ENCODE results near the gene STK40.

The STK40 gene

DNA sequence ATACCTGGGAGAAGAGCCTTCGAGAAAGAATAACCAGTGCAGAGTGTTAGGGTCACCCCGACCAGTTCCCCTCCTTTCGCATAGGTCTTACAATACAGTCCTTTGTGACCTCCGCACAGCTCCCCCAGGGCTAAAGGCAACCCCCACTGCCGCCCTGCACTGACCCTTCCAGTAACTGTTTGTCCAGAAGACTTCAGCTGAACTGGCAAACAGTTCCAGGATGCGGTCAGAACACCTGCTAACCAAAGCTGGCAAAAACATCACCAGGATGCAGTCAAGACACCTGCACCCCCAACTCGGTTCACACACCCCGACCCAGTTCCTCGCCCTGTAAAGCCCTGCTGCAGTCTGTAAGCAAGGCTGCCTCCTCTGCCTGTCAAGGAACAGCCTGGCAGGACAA, 55.9 kb downstream of the STK40 start:
- TF ChIP-seq, protein P1, sequence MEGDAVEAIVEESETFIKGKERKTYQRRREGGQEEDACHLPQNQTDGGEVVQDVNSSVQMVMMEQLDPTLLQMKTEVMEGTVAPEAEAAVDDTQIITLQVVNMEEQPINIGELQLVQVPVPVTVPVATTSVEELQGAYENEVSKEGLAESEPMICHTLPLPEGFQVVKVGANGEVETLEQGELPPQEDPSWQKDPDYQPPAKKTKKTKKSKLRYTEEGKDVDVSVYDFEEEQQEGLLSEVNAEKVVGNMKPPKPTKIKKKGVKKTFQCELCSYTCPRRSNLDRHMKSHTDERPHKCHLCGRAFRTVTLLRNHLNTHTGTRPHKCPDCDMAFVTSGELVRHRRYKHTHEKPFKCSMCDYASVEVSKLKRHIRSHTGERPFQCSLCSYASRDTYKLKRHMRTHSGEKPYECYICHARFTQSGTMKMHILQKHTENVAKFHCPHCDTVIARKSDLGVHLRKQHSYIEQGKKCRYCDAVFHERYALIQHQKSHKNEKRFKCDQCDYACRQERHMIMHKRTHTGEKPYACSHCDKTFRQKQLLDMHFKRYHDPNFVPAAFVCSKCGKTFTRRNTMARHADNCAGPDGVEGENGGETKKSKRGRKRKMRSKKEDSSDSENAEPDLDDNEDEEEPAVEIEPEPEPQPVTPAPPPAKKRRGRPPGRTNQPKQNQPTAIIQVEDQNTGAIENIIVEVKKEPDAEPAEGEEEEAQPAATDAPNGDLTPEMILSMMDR (IDR thresholded peaks at IDR 0.05; ENCODE audit: insufficient read depth, low read depth, low read length, missing control alignments), result no peak
- no peak overlapping the region for H3K4me3 ChIP-seq (ENCODE audit: low read depth, low read length)
- DNase-seq (ENCODE audit: low read depth), result no peak

DNA sequence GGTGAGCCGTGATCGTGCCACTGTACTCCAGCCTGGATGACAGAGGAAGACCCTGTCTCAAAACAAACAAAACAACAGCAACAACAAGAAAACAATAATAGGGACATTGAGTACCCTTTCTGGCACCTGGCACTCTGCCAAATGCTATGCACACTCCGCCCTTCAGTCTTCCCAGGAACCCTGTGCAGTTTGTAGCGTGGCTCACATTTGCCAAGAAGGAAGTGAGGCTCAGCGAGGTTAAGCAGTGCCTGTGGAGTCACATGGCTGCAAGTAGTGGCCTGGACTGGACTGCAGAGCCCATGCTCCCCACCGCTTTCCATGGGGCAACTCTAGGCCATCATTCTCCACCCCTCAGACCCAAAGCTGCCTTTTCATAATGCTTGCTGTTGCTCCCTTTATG, 57.0 kb downstream of the STK40 start:
- H3K4me3 ChIP-seq (ENCODE audit: low read depth, low read length), result no peak overlapping the region
- TF ChIP-seq, protein P1 (IDR thresholded peaks at IDR 0.05; ENCODE audit: insufficient read depth, low read depth, low read length, missing control alignments), result no peak
- no peak for DNase-seq (ENCODE audit: low read depth)

DNA sequence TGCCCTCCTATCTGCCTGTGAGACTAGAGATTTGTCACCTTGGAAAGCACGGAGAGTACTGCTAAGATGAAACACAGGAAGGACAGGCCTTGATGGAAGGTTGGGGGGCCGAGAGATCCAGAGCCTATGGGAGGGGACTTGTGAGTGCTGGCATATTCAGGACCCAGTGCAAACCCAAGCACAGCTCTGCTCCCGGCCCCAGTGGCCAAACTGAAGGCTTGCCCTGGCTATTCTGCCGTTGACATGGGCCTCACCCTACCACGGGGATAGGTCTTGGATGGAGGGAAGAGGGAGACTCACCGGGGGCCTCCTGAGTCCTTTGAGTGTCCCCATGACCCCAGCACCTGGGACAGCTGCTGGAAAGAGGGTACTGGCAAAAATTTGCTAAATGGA, 57.6 kb downstream of the STK40 start:
- DNase-seq (ENCODE audit: low read depth), result no peak
- TF ChIP-seq, protein P1 (IDR thresholded peaks at IDR 0.05; ENCODE audit: insufficient read depth, low read depth, low read length, missing control alignments), result no peak
- H3K4me3 ChIP-seq (ENCODE audit: low read depth, low read length), result no peak overlapping the region

DNA sequence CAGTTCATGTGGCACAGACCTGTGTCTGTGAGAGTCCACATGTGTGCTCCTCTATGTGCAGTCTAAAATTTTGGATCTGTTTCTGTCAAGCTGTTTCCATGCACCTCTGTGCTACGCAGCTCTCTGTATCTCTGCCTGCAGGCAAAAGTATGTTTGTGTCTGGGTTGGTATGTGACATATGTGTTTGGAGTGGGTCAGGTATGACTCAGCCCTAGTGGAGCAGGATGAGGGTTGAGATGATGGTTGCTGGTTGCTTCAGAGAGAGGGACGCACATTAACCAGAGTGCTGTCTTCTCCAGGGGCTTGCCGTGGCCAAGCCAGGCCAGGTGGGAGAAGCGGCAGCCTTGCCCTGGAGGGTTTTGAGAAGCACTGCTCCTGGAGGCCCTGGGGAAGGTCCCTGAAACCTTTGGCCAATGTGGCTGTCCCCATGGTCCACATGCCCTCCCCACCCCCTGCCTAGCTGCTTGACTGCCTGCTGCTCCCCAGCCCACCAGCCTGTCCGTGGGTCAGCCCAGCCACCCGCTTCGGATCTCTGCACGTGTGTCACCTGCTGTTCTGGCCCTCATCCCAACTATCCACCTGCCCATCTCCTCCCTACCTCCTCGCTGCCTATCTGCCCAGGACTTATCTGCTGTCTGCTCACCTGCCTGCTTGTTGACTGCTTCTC, 58.2 kb downstream of the STK40 start:
- no peak for DNase-seq (ENCODE audit: low read depth)
- TF ChIP-seq, protein P1 (IDR thresholded peaks at IDR 0.05; ENCODE audit: insufficient read depth, low read depth, low read length, missing control alignments), result no peak
- no peak overlapping the region for H3K4me3 ChIP-seq (ENCODE audit: low read depth, low read length)

DNA sequence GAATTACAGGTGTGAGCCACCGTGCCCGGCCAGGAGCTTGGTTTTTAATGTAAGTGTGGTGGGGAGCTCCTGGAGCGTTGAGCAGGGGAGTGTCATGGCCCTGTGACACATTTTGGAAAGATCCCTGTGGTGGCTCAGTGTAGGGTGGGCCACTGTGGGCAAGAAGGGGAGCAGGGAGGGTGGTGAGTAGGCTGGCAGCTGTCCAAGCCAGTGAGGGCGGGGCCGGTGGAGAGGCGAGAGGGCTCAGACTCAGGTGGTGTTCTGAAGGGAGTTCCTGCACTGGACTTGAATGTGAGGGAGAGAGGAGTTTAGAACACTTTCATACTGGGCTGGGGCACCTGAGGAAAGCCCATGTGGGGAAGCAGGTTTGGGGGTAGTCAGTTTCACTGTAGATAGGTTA, 59.2 kb downstream of the STK40 start:
- no peak overlapping the region for H3K4me3 ChIP-seq (ENCODE audit: low read depth, low read length)
- DNase-seq (ENCODE audit: low read depth), result no peak
- TF ChIP-seq, protein P1 (IDR thresholded peaks at IDR 0.05; ENCODE audit: insufficient read depth, low read depth, low read length, missing control alignments), result no peak

DNA sequence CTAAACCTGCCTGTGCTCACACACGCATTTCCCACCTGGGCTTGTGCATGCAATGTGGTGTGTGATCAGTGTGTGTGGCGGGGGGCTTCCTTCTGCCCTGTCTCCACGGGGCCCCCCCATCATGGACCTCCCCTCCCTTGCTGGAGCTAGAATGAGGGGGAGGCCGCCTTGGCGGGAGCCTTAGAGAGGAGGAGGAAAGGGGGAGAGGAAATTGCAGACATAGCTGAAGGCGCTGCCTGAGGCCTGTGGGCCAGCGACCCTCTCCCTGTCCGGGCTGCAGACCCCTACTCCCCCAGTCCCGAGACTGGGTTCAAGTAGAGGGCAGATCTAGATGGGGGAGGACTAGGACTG, 61.4 kb downstream of the STK40 start:
- peak overlapping the region; percentile 53 for H3K4me3 ChIP-seq (ENCODE audit: low read depth, low read length)
- no peak for DNase-seq (ENCODE audit: low read depth)

More for the DNA sequence above, 61.4 kb downstream of the STK40 start:
- TF ChIP-seq, protein P1 (IDR thresholded peaks at IDR 0.05; ENCODE audit: insufficient read depth, low read depth, low read length, missing control alignments), result no peak
